ENCODE results near the gene EDC4. TPM values are rescaled to one million over a fixed set of nuclear protein-coding genes. Genes with fewer than 3 reads are reported as not detected.

The EDC4 gene
- total RNA-seq, 1 experiment from 2014 or later, result 85.8 TPM

- CTCF ChIA-PET, result no interaction called here
- H3K36me3 Mint-ChIP-seq (ENCODE audit: insufficient read depth, unreplicated experiment), result peaks cover 66% of the 10 kb centered on the region
- TF ChIP-seq, protein P1, sequence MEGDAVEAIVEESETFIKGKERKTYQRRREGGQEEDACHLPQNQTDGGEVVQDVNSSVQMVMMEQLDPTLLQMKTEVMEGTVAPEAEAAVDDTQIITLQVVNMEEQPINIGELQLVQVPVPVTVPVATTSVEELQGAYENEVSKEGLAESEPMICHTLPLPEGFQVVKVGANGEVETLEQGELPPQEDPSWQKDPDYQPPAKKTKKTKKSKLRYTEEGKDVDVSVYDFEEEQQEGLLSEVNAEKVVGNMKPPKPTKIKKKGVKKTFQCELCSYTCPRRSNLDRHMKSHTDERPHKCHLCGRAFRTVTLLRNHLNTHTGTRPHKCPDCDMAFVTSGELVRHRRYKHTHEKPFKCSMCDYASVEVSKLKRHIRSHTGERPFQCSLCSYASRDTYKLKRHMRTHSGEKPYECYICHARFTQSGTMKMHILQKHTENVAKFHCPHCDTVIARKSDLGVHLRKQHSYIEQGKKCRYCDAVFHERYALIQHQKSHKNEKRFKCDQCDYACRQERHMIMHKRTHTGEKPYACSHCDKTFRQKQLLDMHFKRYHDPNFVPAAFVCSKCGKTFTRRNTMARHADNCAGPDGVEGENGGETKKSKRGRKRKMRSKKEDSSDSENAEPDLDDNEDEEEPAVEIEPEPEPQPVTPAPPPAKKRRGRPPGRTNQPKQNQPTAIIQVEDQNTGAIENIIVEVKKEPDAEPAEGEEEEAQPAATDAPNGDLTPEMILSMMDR (IDR thresholded peaks at IDR 0.05; ENCODE audit: unreplicated experiment), result no peak
- H3K4me3 Mint-ChIP-seq (ENCODE audit: low read depth, unreplicated experiment), result no peak overlapping the region
- H3K4me1 Mint-ChIP-seq (ENCODE audit: low read depth, unreplicated experiment), result peaks cover 24% of the 10 kb centered on the region
- intact Hi-C loops (cut with micrococcal nuclease; ENCODE audit: unreplicated experiment), result no loop called here
- no TSS peak for BruUV-seq (replicated peaks)
- no peaks in the 10 kb centered on the region for H3K27me3 Mint-ChIP-seq (ENCODE audit: unreplicated experiment)
- H3K9me3 Mint-ChIP-seq (ENCODE audit: low read depth, unreplicated experiment), result no peaks in the 10 kb centered on the region
- H3K27ac Mint-ChIP-seq (ENCODE audit: unreplicated experiment), result no peak overlapping the region
- DNase-seq, result no peak
Observed at GRCh38 chr16:67877064-67877463, 4.2 kb downstream of the EDC4 start.

DNA sequence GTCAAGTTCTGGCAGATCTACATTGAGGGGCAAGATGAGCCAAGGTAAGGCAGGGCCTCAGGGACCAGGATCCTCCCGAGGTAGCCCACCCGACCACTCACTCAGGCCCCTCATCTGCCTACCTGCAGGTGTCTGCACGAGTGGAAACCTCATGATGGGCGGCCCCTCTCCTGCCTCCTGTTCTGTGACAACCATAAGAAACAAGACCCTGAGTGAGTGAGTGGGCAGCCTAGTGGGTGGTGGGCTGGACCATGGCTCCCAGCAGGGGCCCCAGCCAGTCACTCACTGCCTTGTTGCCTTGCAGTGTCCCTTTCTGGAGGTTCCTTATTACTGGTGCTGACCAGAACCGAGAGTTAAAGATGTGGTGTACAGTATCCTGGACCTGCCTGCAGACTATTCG, 5.4 kb downstream of the EDC4 start:
- H3K9me3 Mint-ChIP-seq (ENCODE audit: low read depth, unreplicated experiment), result no peaks in the 10 kb centered on the region
- H3K4me1 Mint-ChIP-seq (ENCODE audit: low read depth, unreplicated experiment), result peaks cover 29% of the 10 kb centered on the region
- no TSS peak for BruUV-seq (replicated peaks)
- no peak overlapping the region for H3K27ac Mint-ChIP-seq (ENCODE audit: unreplicated experiment)
- no peak for DNase-seq
- H3K27me3 Mint-ChIP-seq (ENCODE audit: unreplicated experiment), result no peaks in the 10 kb centered on the region
- H3K36me3 Mint-ChIP-seq (ENCODE audit: insufficient read depth, unreplicated experiment), result peaks cover 63% of the 10 kb centered on the region
- intact Hi-C loops (cut with micrococcal nuclease; ENCODE audit: unreplicated experiment), result no loop called here
- CTCF ChIA-PET, result no interaction called here
- TF ChIP-seq, protein P1 (IDR thresholded peaks at IDR 0.05; ENCODE audit: unreplicated experiment), result no peak
- H3K4me3 Mint-ChIP-seq (ENCODE audit: low read depth, unreplicated experiment), result no peak overlapping the region

- no peak overlapping the region for H3K27ac Mint-ChIP-seq (ENCODE audit: unreplicated experiment)
- intact Hi-C loops (cut with micrococcal nuclease; ENCODE audit: unreplicated experiment), result no loop called here
- DNase-seq, result no peak
- no peak overlapping the region for H3K4me3 Mint-ChIP-seq (ENCODE audit: low read depth, unreplicated experiment)
- BruUV-seq (replicated peaks), result no TSS peak
- no peaks in the 10 kb centered on the region for H3K27me3 Mint-ChIP-seq (ENCODE audit: unreplicated experiment)
- peaks cover 30% of the 10 kb centered on the region for H3K4me1 Mint-ChIP-seq (ENCODE audit: low read depth, unreplicated experiment)
- H3K9me3 Mint-ChIP-seq (ENCODE audit: low read depth, unreplicated experiment), result no peaks in the 10 kb centered on the region
- CTCF ChIA-PET, result no interaction called here
- peaks cover 63% of the 10 kb centered on the region for H3K36me3 Mint-ChIP-seq (ENCODE audit: insufficient read depth, unreplicated experiment)
- TF ChIP-seq, protein P1 (IDR thresholded peaks at IDR 0.05; ENCODE audit: unreplicated experiment), result no peak
Observed at GRCh38 chr16:67878846-67879245, 6.0 kb downstream of the EDC4 start.

- H3K36me3 Mint-ChIP-seq (ENCODE audit: insufficient read depth, unreplicated experiment), result peaks cover 58% of the 10 kb centered on the region
- TF ChIP-seq, protein P1 (IDR thresholded peaks at IDR 0.05; ENCODE audit: unreplicated experiment), result no peak
- peaks cover 24% of the 10 kb centered on the region for H3K4me1 Mint-ChIP-seq (ENCODE audit: low read depth, unreplicated experiment)
- no peak overlapping the region for H3K27ac Mint-ChIP-seq (ENCODE audit: unreplicated experiment)
- no peak for DNase-seq
- intact Hi-C loops (cut with micrococcal nuclease; ENCODE audit: unreplicated experiment), result no loop called here
- CTCF ChIA-PET, result no interaction called here
- no peaks in the 10 kb centered on the region for H3K9me3 Mint-ChIP-seq (ENCODE audit: low read depth, unreplicated experiment)
- BruUV-seq (replicated peaks), result no TSS peak
- no peak overlapping the region for H3K4me3 Mint-ChIP-seq (ENCODE audit: low read depth, unreplicated experiment)
- no peaks in the 10 kb centered on the region for H3K27me3 Mint-ChIP-seq (ENCODE audit: unreplicated experiment)
Observed at GRCh38 chr16:67879462-67879861, 6.6 kb downstream of the EDC4 start.

Data from Calu3 (cell line).